SK-N-SH treated with all-trans-retinoic acid at 6 μM for 48 hours (cell line): ENCODE results near the gene GRID1.

Experiments used
- ATAC-seq: fragments of 200-7000 bp; cut with Tn5 transposase; 3 replicates; pipeline ENCODE4 v1.9.1; 2020; ENCODE audit warnings: mild to moderate bottlenecking, moderate library complexity
- ARNTL ChIP-seq: fragments of 450-650 bp; formaldehyde crosslinking; IDR thresholded peaks from 2 replicates; pipeline ENCODE4 v1.5.0; 2020; ENCODE audit warnings: low read depth, mild to moderate bottlenecking, moderate library complexity, borderline replicate concordance
- BACH2 ChIP-seq: fragments of 250-450 bp; sonication (Bioruptor Pico); IDR thresholded peaks from 2 replicates; pipeline ENCODE4 v1.9.0; 2021; ENCODE audit warnings: mild to moderate bottlenecking, borderline replicate concordance
- CSDC2 ChIP-seq: fragments of 250-450 bp; sonication (Bioruptor Pico); IDR thresholded peaks from 2 replicates; pipeline ENCODE4 v1.5.0; 2020; ENCODE audit warnings: mild to moderate bottlenecking, moderate library complexity
- ESRRG ChIP-seq: fragments of 250-450 bp; sonication (Bioruptor Pico); IDR thresholded peaks from 2 replicates; pipeline ENCODE4 v1.6.1; 2021; ENCODE audit warnings: mild to moderate bottlenecking
- GLIS3 ChIP-seq: fragments of 250-450 bp; sonication (Bioruptor Pico); IDR thresholded peaks from 2 replicates; pipeline ENCODE4 v1.5.0; 2020; ENCODE audit warnings: mild to moderate bottlenecking, moderate library complexity
- ISL1 ChIP-seq: fragments of 250-450 bp; sonication (Bioruptor Pico); IDR thresholded peaks from 2 replicates; pipeline ENCODE4 v2.1.2; 2022; ENCODE audit warnings: mild to moderate bottlenecking, moderate library complexity
- OSR1 ChIP-seq: fragments of 250-450 bp; sonication (Bioruptor Pico); IDR thresholded peaks from 2 replicates; pipeline ENCODE4 v1.8.0; 2022; ENCODE audit warnings: moderate library complexity, mild to moderate bottlenecking, inconsistent platforms
- PPARA ChIP-seq: fragments of 250-450 bp; sonication (Bioruptor Pico); IDR thresholded peaks from 2 replicates; pipeline ENCODE4 v1.5.0; 2020; ENCODE audit warnings: mild to moderate bottlenecking, borderline replicate concordance
- RARB ChIP-seq: fragments of 250-450 bp; sonication (Bioruptor Pico); IDR thresholded peaks from 2 replicates; pipeline ENCODE4 v1.8.0; 2021; ENCODE audit warnings: mild to moderate bottlenecking, moderate library complexity
- SNAI2 ChIP-seq: fragments of 250-450 bp; sonication (Bioruptor Pico); IDR thresholded peaks from 2 replicates; pipeline ENCODE4 v1.5.0; 2020; ENCODE audit warnings: mild to moderate bottlenecking, moderate library complexity
- TOX ChIP-seq: fragments of 250-450 bp; sonication (Bioruptor Pico); IDR thresholded peaks from 2 replicates; pipeline ENCODE4 v1.8.0; 2021; ENCODE audit warnings: mild to moderate bottlenecking, moderate library complexity, borderline replicate concordance
- ZC3H10 ChIP-seq: fragments of 250-450 bp; sonication (Bioruptor Pico); IDR thresholded peaks from 2 replicates; pipeline ENCODE4 v1.5.1; 2021; ENCODE audit warnings: mild to moderate bottlenecking, moderate library complexity
- ZFP30 ChIP-seq: fragments of 450-650 bp; formaldehyde crosslinking; IDR thresholded peaks from 2 replicates; pipeline ENCODE4 v1.5.0; 2022; ENCODE audit warnings: mild to moderate bottlenecking, moderate library complexity
- ZNF8 ChIP-seq: fragments of 450-650 bp; formaldehyde crosslinking; IDR thresholded peaks from 2 replicates; pipeline ENCODE4 v1.5.0; 2020; ENCODE audit warnings: mild to moderate bottlenecking, moderate library complexity
- TF ChIP-seq, protein P1 (sequence below): fragments of 250-450 bp; sonication (Bioruptor Pico); IDR thresholded peaks from 2 replicates; pipeline ENCODE4 v1.8.0; 2020; ENCODE audit warnings: mild to moderate bottlenecking, moderate library complexity, borderline replicate concordance
- TF ChIP-seq, protein P2 (sequence below): fragments of 250-450 bp; sonication (Bioruptor Pico); IDR thresholded peaks from 2 replicates; pipeline ENCODE4 v1.5.1; 2020; ENCODE audit warnings: low read depth, mild to moderate bottlenecking, moderate library complexity
- TF ChIP-seq, protein P3 (sequence below): fragments of 250-450 bp; sonication (Bioruptor Pico); IDR thresholded peaks from 2 replicates; pipeline ENCODE4 v1.5.1; 2021; ENCODE audit warnings: mild to moderate bottlenecking, moderate library complexity
- TF ChIP-seq, protein P4 (sequence below): fragments of 250-450 bp; sonication (Bioruptor Pico); IDR thresholded peaks from 2 replicates; pipeline ENCODE4 v1.8.0; 2021; ENCODE audit warnings: low read depth, mild to moderate bottlenecking, moderate library complexity, borderline replicate concordance

The GRID1 gene

DNA sequence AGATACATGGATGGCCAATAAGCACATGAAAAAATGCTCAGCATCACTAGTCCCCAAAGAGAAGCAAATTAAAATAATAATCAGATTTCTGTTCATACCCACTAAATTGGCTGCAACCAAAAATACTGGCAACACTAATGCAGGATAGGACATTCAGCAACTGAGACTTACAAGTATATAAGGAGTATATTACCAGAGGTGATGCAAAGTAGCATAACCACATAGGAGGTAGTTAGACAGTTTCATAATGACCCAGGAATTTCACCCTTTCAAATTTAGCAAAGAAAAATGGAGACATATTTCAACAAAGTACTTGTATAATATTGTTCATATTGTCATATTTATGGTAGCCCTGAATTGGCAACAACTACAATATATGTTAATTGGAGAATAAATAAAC, 727.8 kb downstream of the GRID1 start:
- TF ChIP-seq ESRRG (CRISPR knock-in tag) (no peak), ISL1 (CRISPR knock-in tag) (no peak), ZC3H10 (CRISPR knock-in tag) (no peak), BACH2 (no peak), ARNTL (CRISPR knock-in tag) (no peak)
- TF ChIP-seq, protein P1, sequence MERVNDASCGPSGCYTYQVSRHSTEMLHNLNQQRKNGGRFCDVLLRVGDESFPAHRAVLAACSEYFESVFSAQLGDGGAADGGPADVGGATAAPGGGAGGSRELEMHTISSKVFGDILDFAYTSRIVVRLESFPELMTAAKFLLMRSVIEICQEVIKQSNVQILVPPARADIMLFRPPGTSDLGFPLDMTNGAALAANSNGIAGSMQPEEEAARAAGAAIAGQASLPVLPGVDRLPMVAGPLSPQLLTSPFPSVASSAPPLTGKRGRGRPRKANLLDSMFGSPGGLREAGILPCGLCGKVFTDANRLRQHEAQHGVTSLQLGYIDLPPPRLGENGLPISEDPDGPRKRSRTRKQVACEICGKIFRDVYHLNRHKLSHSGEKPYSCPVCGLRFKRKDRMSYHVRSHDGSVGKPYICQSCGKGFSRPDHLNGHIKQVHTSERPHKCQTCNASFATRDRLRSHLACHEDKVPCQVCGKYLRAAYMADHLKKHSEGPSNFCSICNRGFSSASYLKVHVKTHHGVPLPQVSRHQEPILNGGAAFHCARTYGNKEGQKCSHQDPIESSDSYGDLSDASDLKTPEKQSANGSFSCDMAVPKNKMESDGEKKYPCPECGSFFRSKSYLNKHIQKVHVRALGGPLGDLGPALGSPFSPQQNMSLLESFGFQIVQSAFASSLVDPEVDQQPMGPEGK (CRISPR knock-in tag), result no peak
- TF ChIP-seq, protein P2, sequence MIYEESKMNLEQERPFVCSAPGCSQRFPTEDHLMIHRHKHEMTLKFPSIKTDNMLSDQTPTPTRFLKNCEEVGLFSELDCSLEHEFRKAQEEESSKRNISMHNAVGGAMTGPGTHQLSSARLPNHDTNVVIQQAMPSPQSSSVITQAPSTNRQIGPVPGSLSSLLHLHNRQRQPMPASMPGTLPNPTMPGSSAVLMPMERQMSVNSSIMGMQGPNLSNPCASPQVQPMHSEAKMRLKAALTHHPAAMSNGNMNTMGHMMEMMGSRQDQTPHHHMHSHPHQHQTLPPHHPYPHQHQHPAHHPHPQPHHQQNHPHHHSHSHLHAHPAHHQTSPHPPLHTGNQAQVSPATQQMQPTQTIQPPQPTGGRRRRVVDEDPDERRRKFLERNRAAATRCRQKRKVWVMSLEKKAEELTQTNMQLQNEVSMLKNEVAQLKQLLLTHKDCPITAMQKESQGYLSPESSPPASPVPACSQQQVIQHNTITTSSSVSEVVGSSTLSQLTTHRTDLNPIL (CRISPR knock-in tag), result no peak
- TF ChIP-seq, protein P3, sequence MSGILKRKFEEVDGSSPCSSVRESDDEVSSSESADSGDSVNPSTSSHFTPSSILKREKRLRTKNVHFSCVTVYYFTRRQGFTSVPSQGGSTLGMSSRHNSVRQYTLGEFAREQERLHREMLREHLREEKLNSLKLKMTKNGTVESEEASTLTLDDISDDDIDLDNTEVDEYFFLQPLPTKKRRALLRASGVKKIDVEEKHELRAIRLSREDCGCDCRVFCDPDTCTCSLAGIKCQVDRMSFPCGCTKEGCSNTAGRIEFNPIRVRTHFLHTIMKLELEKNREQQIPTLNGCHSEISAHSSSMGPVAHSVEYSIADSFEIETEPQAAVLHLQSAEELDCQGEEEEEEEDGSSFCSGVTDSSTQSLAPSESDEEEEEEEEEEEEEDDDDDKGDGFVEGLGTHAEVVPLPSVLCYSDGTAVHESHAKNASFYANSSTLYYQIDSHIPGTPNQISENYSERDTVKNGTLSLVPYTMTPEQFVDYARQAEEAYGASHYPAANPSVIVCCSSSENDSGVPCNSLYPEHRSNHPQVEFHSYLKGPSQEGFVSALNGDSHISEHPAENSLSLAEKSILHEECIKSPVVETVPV, result no peak
- ATAC-seq, result no peak

DNA sequence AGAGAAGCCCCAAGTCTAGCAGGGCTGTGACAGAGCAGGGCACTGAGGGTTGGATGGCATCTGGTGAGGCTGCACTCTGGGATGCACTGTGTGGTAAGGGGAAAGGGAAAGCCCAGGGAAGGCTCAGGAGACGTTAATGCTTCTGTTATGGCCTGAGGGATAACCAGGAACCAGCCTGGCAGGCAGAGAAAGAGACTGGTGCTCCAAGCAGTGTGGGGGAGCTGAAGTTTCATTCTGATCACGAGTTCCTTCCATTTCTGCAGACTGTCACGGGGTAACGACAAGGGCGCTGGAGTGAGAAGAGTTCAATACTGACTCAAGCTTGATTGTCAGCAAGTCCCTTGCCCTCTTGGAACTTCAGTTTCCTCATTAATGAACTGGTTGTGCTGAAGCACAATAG, 730.9 kb downstream of the GRID1 start:
- TF ChIP-seq, protein P1 (CRISPR knock-in tag), result no peak
- no peak for TF ChIP-seq GLIS3 (CRISPR knock-in tag)
- TF ChIP-seq, protein P3, result no peak
- TF ChIP-seq OSR1 (CRISPR knock-in tag), result no peak
- TF ChIP-seq ZFP30 (CRISPR knock-in tag), result no peak
- no peak for TF ChIP-seq TOX
- TF ChIP-seq, protein P4, sequence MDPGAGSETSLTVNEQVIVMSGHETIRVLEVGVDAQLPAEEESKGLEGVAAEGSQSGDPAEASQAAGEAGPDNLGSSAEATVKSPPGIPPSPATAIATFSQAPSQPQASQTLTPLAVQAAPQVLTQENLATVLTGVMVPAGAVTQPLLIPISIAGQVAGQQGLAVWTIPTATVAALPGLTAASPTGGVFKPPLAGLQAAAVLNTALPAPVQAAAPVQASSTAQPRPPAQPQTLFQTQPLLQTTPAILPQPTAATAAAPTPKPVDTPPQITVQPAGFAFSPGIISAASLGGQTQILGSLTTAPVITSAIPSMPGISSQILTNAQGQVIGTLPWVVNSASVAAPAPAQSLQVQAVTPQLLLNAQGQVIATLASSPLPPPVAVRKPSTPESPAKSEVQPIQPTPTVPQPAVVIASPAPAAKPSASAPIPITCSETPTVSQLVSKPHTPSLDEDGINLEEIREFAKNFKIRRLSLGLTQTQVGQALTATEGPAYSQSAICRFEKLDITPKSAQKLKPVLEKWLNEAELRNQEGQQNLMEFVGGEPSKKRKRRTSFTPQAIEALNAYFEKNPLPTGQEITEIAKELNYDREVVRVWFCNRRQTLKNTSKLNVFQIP, result no peak
- no peak for TF ChIP-seq RARB (CRISPR knock-in tag)
- TF ChIP-seq SNAI2 (CRISPR knock-in tag), result no peak
- TF ChIP-seq ZC3H10 (CRISPR knock-in tag), result no peak
- no peak for TF ChIP-seq ZNF8 (CRISPR knock-in tag)
- no peak for TF ChIP-seq CSDC2 (CRISPR knock-in tag)
- TF ChIP-seq, protein P2 (CRISPR knock-in tag), result no peak
- no peak for TF ChIP-seq PPARA

DNA sequence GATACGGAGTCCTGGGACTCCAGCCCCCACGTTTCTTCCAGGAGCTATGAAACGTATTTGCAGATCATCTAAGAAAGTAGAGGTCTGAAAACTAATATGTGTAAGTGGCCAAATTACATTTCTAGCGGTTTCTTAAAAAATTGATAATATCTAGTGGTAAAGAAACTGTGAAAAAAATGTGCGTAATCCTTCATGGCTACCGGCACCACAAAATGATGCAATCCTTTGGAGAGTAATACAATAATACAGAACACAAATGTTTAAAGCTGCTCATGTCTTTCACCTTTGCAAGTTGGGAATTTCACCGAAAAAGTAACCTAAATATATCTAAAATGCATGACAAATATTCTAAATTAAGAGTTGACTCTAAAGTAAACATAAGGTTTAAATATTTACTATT, 742.1 kb downstream of the GRID1 start:
- ATAC-seq, result no peak
- no peak for TF ChIP-seq GLIS3 (CRISPR knock-in tag)
- no peak for TF ChIP-seq TOX
- TF ChIP-seq, protein P1 (CRISPR knock-in tag), result no peak
- TF ChIP-seq ESRRG (CRISPR knock-in tag), result no peak
- TF ChIP-seq, protein P3, result no peak
- TF ChIP-seq, protein P4, result no peak

More for the DNA sequence above, 730.9 kb downstream of the GRID1 start:
- no peak for ATAC-seq
